GM19452 (cell line): ENCODE results near the gene KRTAP10-12.

Experiments used
- ATAC-seq: cut with Tn5 transposase; IDR thresholded peaks from one replicate; pipeline ENCODE4 v1.9.1; 2021; ENCODE audit not compliant: unreplicated experiment

KRTAP10-12 gene

DNA sequence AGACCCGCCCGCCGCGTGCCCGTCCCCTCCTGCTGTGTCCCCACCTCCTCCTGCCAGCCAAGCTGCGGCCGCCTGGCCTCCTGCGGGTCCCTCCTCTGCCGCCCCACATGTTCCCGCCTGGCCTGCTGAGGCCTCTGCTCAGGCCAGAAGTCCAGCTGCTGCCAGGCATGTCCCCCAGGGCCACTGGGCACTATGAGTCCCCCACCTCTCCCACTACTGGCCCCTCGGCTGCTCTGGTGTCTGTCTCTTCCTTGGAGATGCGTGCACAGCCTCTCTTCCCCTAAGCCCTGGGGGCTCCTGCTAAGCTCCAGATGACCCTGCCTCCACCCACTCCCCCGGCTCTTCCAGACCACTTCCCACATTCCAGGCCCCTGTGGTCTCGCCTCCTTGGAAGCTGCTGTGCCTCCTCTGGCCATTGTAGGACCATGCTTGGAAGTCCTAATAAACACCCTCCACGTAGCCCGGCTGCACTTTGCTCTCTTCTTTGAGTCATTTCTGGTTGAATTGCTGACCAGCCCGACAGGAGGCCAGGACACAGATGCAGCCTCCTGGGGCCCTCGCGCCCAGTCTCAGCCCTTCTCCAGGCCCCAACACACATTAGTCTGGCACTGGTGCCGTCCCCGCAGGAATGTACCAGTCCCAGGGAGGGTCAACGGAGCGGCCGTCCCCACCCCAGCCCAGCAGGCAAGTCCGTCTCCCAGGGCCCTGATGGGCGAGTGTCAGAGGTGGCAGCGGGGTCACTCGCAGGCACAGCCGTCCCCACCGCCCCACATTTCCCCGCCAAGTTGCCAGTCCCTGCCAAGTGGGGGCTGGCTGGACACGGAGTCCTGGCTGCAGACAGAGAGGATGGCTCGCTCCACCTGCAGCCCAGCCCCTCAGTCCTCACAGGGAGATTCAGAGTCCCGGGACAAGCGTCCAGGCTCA lies 1.1 kb downstream of the KRTAP10-12 start:
- ATAC-seq = no peak

DNA sequence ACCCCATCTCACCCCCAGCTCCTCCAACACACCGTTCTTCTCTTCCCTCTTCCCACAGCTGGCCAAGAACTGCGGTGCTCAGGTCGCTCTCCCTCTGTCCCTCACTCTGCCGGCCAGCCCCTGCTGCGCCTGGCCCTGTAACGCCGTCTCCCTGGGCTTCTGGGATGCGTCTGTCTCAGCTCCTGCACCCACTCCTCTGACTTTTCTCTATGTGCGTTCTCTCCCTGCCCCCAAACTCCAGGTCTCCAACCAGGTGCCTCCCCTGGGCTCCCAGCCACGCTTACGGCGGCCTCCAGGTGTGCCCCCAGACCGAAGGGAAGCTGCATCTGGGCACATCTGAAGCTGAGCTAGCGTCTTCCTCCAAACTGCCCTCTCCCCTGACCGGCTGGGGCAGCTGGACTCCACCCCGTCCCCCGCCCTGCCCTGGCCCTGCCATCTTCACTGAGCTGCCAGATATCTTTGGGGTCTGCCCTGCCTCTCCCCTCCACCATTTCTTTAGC lies 2.6 kb downstream of the KRTAP10-12 start:
- ATAC-seq = no peak

DNA sequence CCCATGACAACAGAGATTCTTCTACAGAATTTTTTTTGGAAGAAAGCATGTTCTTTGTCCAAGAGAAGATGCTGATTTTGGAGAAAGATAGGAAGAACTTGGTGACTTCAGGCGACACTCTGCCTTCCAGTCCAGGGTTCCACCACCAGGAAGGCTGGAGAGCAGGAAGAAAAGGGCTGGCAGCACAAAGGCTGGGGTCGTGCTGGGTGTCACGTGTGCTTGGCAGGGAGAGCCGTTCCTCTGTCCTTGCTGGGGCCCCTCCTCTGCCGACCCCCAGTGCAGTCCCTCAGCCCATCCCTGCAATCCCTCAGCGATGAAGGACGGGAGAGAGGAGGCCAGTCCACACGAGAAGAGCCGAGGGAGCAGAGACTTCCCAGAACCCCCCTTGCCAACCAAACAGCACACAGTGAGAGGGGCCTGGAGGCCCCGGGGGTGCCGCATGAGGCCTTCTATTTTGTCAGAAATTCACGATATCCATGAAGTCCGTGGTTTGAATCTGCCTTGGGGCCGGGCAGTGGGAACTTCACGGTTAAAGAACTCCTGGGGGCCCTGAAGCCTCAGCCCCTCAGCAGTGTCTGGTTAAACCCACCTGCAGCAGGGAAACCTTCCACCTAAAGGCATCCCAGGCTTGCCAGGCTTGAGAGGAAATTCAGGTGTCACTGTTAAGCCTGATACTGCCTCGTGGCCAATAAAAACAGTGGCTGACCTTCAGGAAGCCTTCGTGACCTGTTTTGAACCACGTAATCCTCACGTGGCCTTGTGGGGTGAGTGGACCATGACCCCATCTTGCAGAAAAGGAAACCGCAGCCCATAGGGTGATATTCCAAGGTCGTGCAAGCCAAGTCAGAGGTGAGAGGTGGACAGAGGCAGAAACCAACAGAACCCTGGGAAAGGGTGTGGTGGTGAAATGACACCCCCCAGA lies 3.4 kb downstream of the KRTAP10-12 start:
- no peak for ATAC-seq

DNA sequence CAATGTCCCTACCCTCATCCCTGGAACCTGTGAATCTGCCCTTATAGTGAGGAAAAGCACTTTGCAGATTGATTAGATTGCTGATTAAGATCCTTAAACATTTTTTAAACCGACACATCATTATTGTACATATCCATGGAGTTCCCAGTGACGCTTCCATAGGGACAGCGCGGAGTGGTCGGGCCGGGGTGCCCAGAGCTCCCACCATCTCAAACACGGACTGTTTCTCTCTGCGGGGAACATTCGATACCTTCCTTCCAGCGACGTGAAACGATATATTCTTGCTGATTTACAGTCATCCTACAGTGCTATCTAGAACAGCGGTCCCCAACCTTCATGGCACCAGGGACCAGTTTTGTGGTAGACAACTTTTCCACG lies 4.0 kb downstream of the KRTAP10-12 start:
- ATAC-seq = no peak

DNA sequence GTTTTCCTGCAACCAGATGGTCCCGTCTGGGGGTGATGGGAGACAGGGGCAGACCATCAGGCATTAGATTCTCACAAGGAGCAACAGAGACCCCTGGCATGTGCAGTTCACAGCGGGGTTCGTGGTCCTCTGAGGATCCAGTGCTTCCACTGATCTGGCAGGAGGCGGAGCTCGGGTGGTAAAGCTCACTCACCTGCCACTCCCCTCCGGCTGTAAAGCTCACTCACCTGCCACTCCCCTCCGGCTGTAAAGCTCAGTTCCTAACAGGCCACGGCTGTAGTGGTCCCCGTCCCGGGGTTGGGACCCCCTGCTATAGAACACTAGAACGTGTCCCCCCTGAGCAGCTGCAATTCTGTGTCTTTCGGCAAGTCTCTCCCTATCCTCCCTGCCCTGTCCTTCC lies 4.6 kb downstream of the KRTAP10-12 start:
- no peak for ATAC-seq

DNA sequence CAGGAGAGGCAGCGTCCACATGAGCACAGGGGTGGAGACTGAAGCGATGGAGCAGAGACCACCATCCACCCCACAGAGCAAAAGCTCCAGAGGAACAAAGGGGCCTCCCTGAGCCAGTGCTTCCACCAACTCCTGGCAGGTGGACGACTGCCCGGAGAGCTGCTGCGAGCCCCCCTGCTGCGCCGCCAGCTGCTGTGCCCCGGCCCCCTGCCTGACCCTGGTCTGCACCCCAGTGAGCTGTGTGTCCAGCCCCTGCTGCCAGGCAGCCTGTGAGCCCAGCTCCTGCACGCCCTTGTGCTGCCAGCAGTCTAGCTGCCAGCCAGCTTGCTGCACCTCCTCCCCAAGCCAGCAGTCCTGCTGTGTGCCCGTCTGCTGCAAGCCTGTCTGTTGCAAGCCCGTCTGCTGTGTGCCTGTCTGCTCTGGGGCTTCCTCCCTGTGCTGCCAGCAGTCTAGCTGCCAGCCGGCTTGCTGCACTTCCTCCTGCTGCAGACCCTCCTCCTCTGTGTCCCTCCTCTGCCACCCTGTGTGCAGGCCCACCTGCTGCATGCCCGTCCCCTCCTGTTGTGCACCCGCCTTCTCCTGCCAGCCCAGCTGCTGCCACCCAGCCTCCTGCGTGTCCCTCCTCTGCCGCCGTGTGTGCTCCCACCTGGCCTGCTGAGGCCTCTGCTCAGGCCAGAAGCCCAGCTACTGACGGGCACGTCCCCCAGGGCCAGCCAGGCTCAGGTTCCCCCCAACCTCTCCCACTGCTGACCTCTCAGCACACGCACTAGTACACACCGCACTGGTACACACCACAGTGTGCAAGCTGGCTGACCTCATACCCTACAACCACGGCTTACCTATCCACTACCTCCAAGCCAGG lies 5.4 kb downstream of the KRTAP10-12 start:
- no peak for ATAC-seq

DNA sequence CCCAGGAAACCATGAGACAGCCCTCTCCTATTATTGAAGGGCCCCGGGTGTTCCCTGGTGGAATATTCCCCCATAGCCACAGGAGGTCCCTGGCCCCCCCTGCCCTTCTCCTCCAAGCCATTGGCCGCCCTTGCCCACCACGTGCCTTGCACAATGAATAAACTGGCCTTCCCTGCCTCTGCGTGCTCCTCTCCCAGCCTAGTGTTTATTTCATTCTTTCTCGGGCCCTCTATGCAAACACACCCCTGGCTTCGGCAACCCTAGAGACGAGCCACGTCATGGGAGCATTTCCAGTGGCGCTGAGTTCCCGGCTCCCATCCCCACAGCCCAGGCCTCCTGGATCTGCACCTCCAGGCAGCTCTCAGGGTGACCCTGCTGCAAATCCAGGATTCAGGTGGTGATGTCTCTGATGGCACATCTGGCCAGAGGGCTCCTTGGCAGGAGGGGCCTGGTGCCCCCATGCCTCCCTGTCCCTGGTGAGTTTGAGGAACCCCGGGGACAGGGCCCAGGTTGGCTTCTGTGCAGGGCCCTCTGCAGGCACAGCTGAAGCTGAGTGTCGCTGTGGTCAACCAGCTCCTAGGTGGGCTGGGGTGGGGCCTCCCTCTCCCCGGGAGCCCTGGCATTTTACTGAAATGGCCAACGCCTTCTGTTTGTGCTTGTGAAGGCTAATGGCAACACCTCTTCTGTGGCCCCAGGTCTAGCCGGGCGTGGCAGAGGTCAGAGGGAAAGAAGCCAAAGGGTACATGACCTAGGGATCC lies 6.2 kb downstream of the KRTAP10-12 start:
- no peak for ATAC-seq

DNA sequence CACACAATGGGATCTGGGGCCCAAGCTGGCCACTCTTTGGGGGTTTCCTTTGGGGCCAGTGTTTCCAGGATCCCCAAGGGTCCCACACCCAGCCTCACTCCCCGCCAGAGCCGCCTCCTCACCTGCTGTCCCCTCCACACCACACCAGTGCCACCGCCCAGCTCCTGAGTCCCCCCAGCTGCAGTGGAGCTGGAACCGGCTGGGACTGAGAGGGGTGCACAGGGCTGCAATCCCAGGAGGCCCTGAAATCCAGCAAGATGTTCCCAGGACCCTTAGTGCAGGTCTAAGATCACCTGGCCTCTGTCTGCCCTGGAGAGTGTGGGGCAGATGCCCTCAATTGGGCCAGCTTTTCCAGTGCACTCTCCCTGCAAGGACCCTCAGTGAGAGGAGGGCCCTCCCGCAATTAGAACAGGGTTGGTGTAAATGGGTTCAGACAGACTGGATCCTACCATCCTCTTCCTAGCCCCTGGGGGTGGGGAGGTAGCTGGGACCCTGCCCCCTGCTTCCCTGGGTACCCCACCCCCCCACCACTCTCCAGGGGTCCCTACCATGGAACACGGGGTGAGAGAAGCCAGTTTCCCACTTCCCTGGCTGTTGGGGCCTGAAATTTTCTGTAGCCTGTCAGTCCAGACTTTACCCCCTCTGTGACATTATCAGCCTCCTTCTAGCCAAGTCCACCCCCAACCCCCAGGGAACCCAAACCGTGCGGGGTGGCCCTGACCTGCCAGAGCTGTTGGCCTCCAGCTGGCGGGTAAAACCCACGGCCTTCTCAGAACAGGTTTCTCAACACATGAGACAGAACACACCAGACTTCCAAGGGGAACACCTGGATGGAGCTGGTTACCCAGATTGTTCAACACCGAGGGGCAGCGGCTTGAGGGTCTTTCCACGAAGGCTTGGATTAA lies 7.0 kb downstream of the KRTAP10-12 start:
- no peak for ATAC-seq

DNA sequence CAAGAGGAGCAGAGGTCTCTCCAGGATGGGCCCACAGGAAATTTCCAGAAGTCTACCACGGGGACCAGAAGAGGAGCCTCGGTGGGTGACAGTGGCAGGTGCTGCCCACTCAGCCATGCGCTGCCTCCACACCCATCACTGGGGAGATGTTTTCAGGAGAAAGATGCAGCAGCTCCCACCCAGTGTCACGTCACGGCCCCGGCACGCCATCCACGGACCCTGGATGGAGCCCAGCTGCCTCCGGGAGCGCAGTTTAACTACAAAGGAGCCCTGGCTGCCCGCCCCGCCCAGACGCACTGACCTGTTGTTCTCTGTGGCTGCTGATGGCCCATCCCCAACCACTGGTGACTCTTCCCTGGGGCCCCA lies 7.6 kb downstream of the KRTAP10-12 start:
- no peak for ATAC-seq

DNA sequence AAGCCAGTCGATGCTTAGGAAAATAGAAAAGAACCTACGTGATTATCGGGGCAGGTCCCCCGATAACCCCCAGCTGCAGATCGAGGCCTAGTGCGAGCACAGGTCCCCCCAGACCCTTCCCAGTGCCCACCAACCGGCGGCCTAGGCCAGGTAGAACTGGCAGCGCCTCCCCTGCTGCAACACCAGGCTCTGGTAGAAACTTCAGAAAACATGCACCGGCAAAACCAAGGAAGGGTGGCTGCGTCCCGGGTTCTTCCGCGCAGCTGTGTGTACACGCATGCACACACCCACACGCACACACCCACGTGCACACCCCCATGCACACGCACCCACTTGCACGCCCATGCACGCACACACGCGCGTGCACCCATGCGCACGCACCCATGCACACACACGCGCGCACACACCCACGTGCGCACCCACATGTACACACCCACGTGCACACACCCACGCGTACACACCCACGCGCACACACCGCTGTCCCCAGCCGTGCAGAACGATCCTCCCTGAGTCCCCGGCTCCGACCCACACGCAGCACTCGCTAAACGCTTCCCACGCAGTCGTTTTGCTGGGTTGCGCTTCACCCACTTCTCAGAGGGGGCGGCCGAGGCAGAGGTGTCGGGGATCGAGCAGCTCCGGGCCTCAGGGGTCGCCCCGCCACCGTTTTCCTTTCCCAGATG lies 9.2 kb downstream of the KRTAP10-12 start:
- no peak for ATAC-seq

DNA sequence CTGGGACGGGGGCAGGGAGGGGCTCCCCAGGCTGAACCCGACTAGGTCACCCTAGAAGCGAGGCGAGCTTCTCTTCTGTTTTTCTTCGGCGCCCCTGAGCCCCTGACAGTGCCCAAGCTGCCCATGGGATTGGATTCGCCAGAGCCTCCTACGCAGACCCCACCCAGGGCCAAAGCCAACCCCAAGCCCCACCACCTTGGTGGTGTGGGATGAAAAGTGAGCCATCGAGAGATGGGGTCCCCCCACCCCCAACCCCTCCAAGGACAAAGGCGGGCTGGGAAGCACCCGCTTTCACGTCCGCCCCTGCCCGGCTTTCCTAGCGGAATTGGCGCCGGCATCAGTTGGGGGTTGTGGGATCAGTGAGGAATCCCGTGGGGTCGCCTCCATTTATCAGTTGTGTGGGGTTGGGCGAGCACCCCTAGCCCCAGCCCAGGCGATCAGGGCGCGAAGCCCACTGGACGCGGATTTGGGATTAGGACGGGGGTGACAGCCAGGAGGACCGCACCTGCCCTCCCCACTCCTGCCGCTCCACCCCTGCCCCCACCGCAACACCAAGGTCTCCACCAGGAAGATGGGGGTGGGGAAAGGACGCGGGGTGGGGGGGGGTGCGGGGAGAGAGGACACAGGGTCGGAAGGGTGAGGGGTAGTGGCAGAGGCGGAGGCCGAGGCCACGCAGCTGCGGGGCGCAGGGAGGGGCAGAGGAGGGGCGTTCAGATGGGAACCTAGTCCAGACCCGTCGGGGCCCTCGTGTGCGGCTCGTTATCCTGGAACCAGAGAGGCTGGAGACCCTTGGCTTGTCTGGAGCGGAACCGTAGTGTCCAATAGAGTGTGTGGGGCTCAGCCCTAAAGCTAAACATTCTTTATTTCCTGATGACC lies 10.0 kb downstream of the KRTAP10-12 start:
- ATAC-seq = no peak

DNA sequence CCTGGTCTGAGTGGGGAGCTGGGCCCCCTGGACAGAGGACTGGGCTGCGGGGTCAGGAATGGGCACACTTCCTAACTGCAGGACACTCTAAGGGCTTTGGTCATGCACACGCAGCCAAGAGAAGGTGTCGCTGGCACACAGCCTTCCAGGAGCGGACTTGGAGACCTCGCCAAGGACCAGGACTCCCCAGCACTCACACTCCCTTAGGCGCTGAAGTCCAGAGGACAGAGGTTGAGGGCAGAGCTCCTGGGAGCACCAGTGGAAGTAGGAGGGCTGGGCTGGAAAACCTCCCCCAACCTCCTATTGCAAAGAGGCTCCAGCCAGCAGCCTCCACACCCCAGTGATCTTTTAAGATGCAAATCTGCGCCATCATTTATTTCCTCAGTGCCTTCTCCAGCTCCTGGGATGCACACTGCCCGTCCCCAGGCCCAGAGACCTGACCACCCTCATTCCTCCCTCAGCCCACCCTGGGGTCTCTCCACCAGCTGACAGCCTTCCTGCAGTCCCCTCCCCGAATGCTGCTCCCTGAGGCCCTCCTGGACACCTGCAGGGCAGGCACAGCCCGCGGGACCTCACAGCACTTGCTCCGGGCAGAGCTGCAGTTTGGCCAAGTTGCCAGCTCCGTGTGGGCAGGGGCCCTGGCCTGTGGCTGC lies 11.4 kb downstream of the KRTAP10-12 start:
- no peak for ATAC-seq

DNA sequence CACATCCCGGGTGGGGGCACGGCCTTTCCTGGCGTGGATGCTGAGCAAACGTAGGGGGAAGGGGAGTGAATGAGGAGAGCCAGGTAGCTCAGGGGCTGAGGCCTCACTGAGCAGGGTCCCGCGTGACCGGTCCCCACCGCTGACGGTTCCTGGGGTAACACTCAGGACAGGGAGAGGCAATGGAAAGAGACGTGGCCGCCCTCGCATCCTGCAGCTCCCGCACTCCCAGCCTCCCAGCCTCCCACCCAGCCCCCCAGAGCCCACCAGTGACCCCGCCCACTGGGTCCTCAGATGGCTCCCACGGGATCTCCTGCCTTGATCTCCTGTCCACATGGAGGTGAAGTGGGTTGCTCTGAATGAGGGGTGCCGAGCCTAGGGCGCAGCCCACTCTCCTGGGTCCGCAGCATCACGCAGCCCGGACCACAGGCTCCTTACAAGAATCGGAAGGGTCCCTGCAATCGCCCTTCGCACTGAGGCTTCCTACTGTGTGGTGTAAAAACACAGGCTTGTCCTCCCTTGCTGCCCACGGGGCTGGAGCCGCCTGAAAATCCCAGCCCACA lies 12.0 kb downstream of the KRTAP10-12 start:
- ATAC-seq = no peak

DNA sequence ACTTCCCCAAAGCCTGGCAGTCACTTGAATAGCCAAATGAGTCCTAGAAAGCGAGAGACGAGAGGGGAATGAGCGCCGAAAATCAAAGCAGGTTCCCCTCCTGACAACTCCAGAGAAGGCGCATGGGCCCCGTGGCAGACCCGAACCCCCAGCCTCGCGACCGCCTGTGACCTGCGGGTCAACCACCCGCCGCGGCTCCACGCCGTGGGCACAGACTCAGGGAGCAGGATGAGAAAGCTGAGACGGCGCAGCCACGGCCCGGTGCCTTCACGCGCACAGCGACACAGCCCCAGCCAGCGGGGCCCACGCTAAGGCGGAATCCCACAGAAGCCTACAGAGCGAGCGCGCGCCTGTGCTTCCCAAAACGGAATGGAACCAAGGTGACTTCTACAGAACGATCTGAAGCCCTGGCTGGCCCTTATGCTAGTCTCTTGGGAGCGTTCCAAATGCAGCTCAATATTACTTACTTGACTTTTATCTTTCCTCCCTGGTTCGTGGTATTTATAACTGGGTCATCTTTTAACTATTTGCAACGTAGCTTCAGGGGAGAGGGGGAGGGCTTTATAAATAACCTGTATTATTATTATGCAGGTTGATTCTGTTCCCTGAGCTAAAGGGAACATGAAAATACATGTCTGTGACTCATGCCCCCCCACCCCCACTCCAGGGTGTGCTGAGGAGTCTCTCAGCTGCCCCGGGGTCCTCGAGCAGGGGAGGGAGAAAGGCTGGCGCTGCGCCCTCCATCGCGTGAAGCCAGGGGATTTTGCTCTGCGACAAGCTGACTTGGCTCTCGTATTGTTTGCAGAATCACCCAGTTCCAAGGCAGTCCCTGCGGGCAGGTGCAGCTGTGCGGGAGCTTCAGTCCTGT lies 12.7 kb downstream of the KRTAP10-12 start:
- no peak for ATAC-seq

DNA sequence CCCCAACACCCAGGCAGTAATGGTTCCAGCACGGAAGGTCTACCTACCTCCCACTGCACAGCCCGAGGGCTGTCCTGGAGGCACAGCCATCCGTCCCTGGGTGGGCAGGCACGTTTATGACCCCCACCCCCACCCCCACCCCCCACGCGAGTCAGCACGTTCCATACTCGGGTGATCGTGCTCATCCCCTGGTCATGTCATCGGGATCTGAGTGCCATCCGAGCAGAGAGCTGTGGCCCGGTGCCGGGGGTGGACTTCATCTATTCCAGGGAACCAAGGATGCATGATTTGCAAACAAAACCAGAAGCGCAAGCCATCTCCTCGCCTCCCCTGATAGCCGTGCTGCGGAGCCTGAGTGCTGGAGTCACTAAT lies 13.3 kb downstream of the KRTAP10-12 start:
- ATAC-seq = no peak
